Measurements from ENCODE around the gene KLHL22. TPM values are rescaled to one million over a fixed set of nuclear protein-coding genes. Genes with fewer than 3 reads are reported as not detected.

KLHL22 gene
- total and polyA plus RNA-seq, 4 donors: 12.1 to 28.3 (median 18.8) TPM

GRCh38 chr22:20431511-20432192 lies 63.9 kb downstream of the KLHL22 start:
- H3K36me3 ChIP-seq (ENCODE audit: control insufficient read depth in 4 of 4, insufficient read depth in 4 of 4, low read length in 4 of 4): peaks cover 0 to 16% (median 11%) of the 10 kb centered on the region in 4 donors
- no peaks in the 10 kb centered on the region for H3K9me3 ChIP-seq (ENCODE audit: control insufficient read depth in 4 of 4, insufficient read depth in 3 of 4, low read length in 3 of 4)
- ATAC-seq (ENCODE audit: insufficient read depth, low FRiP score): no peak
- TF ChIP-seq CTCF (IDR thresholded peaks at IDR 0.05; ENCODE audit: control extremely low read depth, extremely low read depth): no peak
- H3K27ac ChIP-seq (ENCODE audit: low read depth in 1 of 2, low read length in 1 of 2): no peak overlapping the region
- no peak for DNase-seq
- WGBS, 2 donors: 45 to 46% methylated on average over 37 to 50 of the region's 50 CpGs
- no peak overlapping the region for H3K4me3 ChIP-seq
- peaks cover 0 to 55% (median 19%) of the 10 kb centered on the region in 5 donors for H3K4me1 ChIP-seq (ENCODE audit: control insufficient read depth in 5 of 5, insufficient read depth in 5 of 5, low read length in 5 of 5)
- H3K9ac ChIP-seq (ENCODE audit: insufficient read depth in 1 of 2, low read length in 2 of 2): no peak overlapping the region
- H3K27me3 ChIP-seq (ENCODE audit: control insufficient read depth in 3 of 3, insufficient read depth in 3 of 3, low read length in 2 of 3): peaks cover 0 to 19% (median 0%) of the 10 kb centered on the region in 3 donors

GRCh38 chr22:20430720-20431510 lies 64.7 kb downstream of the KLHL22 start:
- Histone ChIP-seq H3K9me3 (ENCODE audit: control insufficient read depth in 4 of 4, insufficient read depth in 3 of 4, low read length in 3 of 4) (no peaks in the 10 kb centered on the region), H3K9ac (ENCODE audit: insufficient read depth in 1 of 2, low read length in 2 of 2) (no peak overlapping the region), H3K4me3 (no peak overlapping the region)

GRCh38 chr22:20430101-20430719 lies 65.4 kb downstream of the KLHL22 start:
- no peak for TF ChIP-seq CTCF (IDR thresholded peaks at IDR 0.05; ENCODE audit: control extremely low read depth, extremely low read depth)
- no peak for DNase-seq
- Histone ChIP-seq H3K4me1 (ENCODE audit: control insufficient read depth in 5 of 5, insufficient read depth in 5 of 5, low read length in 5 of 5) (peaks cover 0 to 46% (median 17%) of the 10 kb centered on the region in 5 donors), H3K27me3 (ENCODE audit: control insufficient read depth in 3 of 3, insufficient read depth in 3 of 3, low read length in 2 of 3) (peaks cover 0 to 23% (median 0%) of the 10 kb centered on the region in 3 donors), H3K36me3 (ENCODE audit: control insufficient read depth in 4 of 4, insufficient read depth in 4 of 4, low read length in 4 of 4) (peaks cover 0 to 16% (median 11%) of the 10 kb centered on the region in 4 donors), H3K27ac (ENCODE audit: low read depth in 1 of 2, low read length in 1 of 2) (no peak overlapping the region), H3K4me3 (no peak overlapping the region), H3K9me3 (ENCODE audit: control insufficient read depth in 4 of 4, insufficient read depth in 3 of 4, low read length in 3 of 4) (no peaks in the 10 kb centered on the region), H3K9ac (ENCODE audit: insufficient read depth in 1 of 2, low read length in 2 of 2) (no peak overlapping the region)
- 34 to 49% methylated on average over 36 to 37 of the region's 37 CpGs for WGBS, 2 donors
- ATAC-seq (ENCODE audit: insufficient read depth, low FRiP score): no peak

More at GRCh38 chr22:20430720-20431510, 64.7 kb downstream of the KLHL22 start:
- ATAC-seq (ENCODE audit: insufficient read depth, low FRiP score): peak; percentile 62
- WGBS, 2 donors: 16 to 27% methylated on average over 93 to 94 of the region's 94 CpGs
- DNase-seq: peak; percentile 56 to 69 (median 59)
- Histone ChIP-seq H3K4me1 (ENCODE audit: control insufficient read depth in 5 of 5, insufficient read depth in 5 of 5, low read length in 5 of 5) (peaks cover 0 to 51% (median 17%) of the 10 kb centered on the region in 5 donors), H3K27me3 (ENCODE audit: control insufficient read depth in 3 of 3, insufficient read depth in 3 of 3, low read length in 2 of 3) (peaks cover 0 to 23% (median 0%) of the 10 kb centered on the region in 3 donors), H3K27ac (ENCODE audit: low read depth in 1 of 2, low read length in 1 of 2) (no peak overlapping the region), H3K36me3 (ENCODE audit: control insufficient read depth in 4 of 4, insufficient read depth in 4 of 4, low read length in 4 of 4) (peaks cover 0 to 16% (median 11%) of the 10 kb centered on the region in 4 donors)
- TF ChIP-seq CTCF (IDR thresholded peaks at IDR 0.05; ENCODE audit: control extremely low read depth, extremely low read depth): no peak

Data from lung (tissue), 12 donors.